Brain microvascular endothelial cell (primary cell): Measurements from ENCODE around the gene LLPH.
A peak's percentile ranks its signal among the peaks of the same experiment; 100 is the strongest.

Source experiments
- DNase-seq: peaks from one replicate; pipeline ENCODE4 v3.0.0-alpha.2; 2020
- H3K27ac ChIP-seq: fragments of 250-450 bp; sonication (Bioruptor Pico); 2 replicates; pipeline ENCODE4 v1.5.1; 2020; ENCODE audit warnings: mild to moderate bottlenecking, moderate library complexity
- H3K27me3 ChIP-seq: fragments of 250-450 bp; sonication (Bioruptor Pico); replicated peaks from 2 replicates; pipeline ENCODE4 v1.5.1; 2020; ENCODE audit warnings: mild to moderate bottlenecking
- H3K36me3 ChIP-seq: fragments of 250-450 bp; sonication (Bioruptor Pico); replicated peaks from 2 replicates; pipeline ENCODE4 v1.5.1; 2020; ENCODE audit warnings: mild to moderate bottlenecking
- H3K4me3 ChIP-seq: 2 replicates; pipeline ENCODE4 v1.5.1; 2011; ENCODE audit warnings: low read depth, mild to moderate bottlenecking, control low read depth, low read length, moderate library complexity
- CTCF ChIP-seq: IDR thresholded peaks from 2 replicates; pipeline ENCODE4 v1.5.1; 2011; ENCODE audit warnings: low read depth, mild to moderate bottlenecking, moderate library complexity, low read length, control low read depth, inconsistent platforms; ENCODE audit errors: missing control alignments
- in situ Hi-C: cut with HindIII; loops from 2 replicates; pipeline ENCODE4 v1.10.0; 2017; ENCODE audit warnings: low sequenced_read_pairs, low pct_ligation_motif_present

LLPH gene

GRCh38 chr12:66113471-66113870 lies 17.1 kb downstream of the LLPH start:
- H3K27me3 ChIP-seq = no peaks in the 10 kb centered on the region
- H3K27ac ChIP-seq = no peak overlapping the region
- in situ Hi-C loops = no loop called here
- no peak overlapping the region for H3K4me3 ChIP-seq
- no peak for TF ChIP-seq CTCF
- no peak for DNase-seq
- H3K36me3 ChIP-seq = no peaks in the 10 kb centered on the region

- Histone ChIP-seq H3K36me3 (no peaks in the 10 kb centered on the region), H3K27me3 (no peaks in the 10 kb centered on the region), H3K4me3 (no peak overlapping the region), H3K27ac (no peak overlapping the region)
- DNase-seq = no peak
- in situ Hi-C loops = no loop called here
- no peak for TF ChIP-seq CTCF
These were observed 18.9 kb downstream of the LLPH start for GRCh38 chr12:66111605-66112004.

GRCh38 chr12:66109056-66109455 lies 21.5 kb downstream of the LLPH start:
- in situ Hi-C loops = no loop called here
- Histone ChIP-seq H3K4me3 (no peak overlapping the region), H3K36me3 (no peaks in the 10 kb centered on the region), H3K27me3 (no peaks in the 10 kb centered on the region), H3K27ac (no peak overlapping the region)
- DNase-seq = no peak
- no peak for TF ChIP-seq CTCF

- Histone ChIP-seq H3K27me3 (no peaks in the 10 kb centered on the region), H3K36me3 (no peaks in the 10 kb centered on the region), H3K4me3 (no peak overlapping the region), H3K27ac (no peak overlapping the region)
- no peak for DNase-seq
- in situ Hi-C loops = no loop called here
- no peak for TF ChIP-seq CTCF
These were observed 22.2 kb downstream of the LLPH start for GRCh38 chr12:66108386-66108785.

- Histone ChIP-seq H3K4me3 (no peak overlapping the region), H3K36me3 (no peaks in the 10 kb centered on the region), H3K27ac (no peak overlapping the region), H3K27me3 (no peaks in the 10 kb centered on the region)
- DNase-seq = peak; percentile 84
- peak; percentile 74 for TF ChIP-seq CTCF
- in situ Hi-C loops = no loop called here
These were observed 23.1 kb downstream of the LLPH start for GRCh38 chr12:66107451-66107915.
